Hepatocyte (in vitro differentiated cells): Measurements from ENCODE around the gene SNTB2.

ENCODE experiments used
- EZH2 ChIP-seq: fragments of 200-600 bp; sonication (generic); IDR thresholded peaks from 2 replicates; pipeline ENCODE4 v1.6.1; 2016; ENCODE audit warnings: antibody characterized with exemption, mild to moderate bottlenecking, borderline replicate concordance
- EZH2phosphoT487 ChIP-seq: fragments of 200-600 bp; sonication (generic); IDR thresholded peaks from one replicate; pipeline ENCODE4 v1.6.1; 2018; ENCODE audit warnings: antibody characterized with exemption, mild to moderate bottlenecking, low read depth, moderate library complexity; ENCODE audit not compliant: unreplicated experiment, severe bottlenecking
- TF ChIP-seq, protein P1 (sequence below): fragments of 200-600 bp; sonication (generic); IDR thresholded peaks from 2 replicates; pipeline ENCODE4 v1.5.1; 2016; ENCODE audit warnings: antibody characterized with exemption, mild to moderate bottlenecking; ENCODE audit not compliant: poor library complexity

GRCh38 chr16:69318177-69318910, 131.4 kb downstream of the SNTB2 start:
- TF ChIP-seq, protein P1, sequence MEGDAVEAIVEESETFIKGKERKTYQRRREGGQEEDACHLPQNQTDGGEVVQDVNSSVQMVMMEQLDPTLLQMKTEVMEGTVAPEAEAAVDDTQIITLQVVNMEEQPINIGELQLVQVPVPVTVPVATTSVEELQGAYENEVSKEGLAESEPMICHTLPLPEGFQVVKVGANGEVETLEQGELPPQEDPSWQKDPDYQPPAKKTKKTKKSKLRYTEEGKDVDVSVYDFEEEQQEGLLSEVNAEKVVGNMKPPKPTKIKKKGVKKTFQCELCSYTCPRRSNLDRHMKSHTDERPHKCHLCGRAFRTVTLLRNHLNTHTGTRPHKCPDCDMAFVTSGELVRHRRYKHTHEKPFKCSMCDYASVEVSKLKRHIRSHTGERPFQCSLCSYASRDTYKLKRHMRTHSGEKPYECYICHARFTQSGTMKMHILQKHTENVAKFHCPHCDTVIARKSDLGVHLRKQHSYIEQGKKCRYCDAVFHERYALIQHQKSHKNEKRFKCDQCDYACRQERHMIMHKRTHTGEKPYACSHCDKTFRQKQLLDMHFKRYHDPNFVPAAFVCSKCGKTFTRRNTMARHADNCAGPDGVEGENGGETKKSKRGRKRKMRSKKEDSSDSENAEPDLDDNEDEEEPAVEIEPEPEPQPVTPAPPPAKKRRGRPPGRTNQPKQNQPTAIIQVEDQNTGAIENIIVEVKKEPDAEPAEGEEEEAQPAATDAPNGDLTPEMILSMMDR: no peak
- TF ChIP-seq EZH2 (no peak), EZH2phosphoT487 (no peak)
